Measurements from ENCODE around the gene C11orf98. TPM values are rescaled to one million over a fixed set of nuclear protein-coding genes. Genes with fewer than 3 reads are reported as not detected.

C11orf98 gene
- total and polyA plus RNA-seq, 12 donors: 25.8 to 210 (median 32.8) TPM

Other genes with a start within 250 kb of the C11orf98 start
- not detected for gene SCGB1A1, start 246.2 kb downstream of the C11orf98 start, total RNA-seq
- under 1 TPM in 1 of 2 donors, not detected in 1; 0.20 TPM for gene SCGB1A1, start 246.2 kb downstream of the C11orf98 start, polyA plus RNA-seq
- gene AHNAK, start 118.4 kb downstream of the C11orf98 start, total RNA-seq: 100 to 1,000 TPM; 259 to 447 (median 386) TPM
- 100 to 1,000 TPM; 101 to 113 TPM for gene AHNAK, start 118.4 kb downstream of the C11orf98 start, polyA plus RNA-seq
- gene EEF1G, start 91.3 kb downstream of the C11orf98 start, total RNA-seq: 1,000 to 10,000 TPM in 5 of 10 donors, 100 to 1,000 TPM in 5; 784 to 1,131 (median 1,002) TPM
- 1,000 to 10,000 TPM in 1 of 2 donors, 100 to 1,000 TPM in 1; 555 to 1,173 TPM for gene EEF1G, start 91.3 kb downstream of the C11orf98 start, polyA plus RNA-seq
- 10 to 100 TPM in 8 of 10 donors, 1 to 10 TPM in 2; 8.2 to 17.9 (median 12.3) TPM for gene TUT1, start 73.7 kb downstream of the C11orf98 start, total RNA-seq
- 10 to 100 TPM in 1 of 2 donors, 1 to 10 TPM in 1; 9.3 to 19.2 TPM for gene TUT1, start 73.7 kb downstream of the C11orf98 start, polyA plus RNA-seq
- gene MTA2, start 63.3 kb downstream of the C11orf98 start, total RNA-seq: 10 to 100 TPM; 25.0 to 45.3 (median 29.8) TPM
- gene MTA2, start 63.3 kb downstream of the C11orf98 start, polyA plus RNA-seq: 10 to 100 TPM; 22.1 to 35.3 TPM
- gene EML3, start 52.4 kb downstream of the C11orf98 start, total RNA-seq: 10 to 100 TPM in 8 of 10 donors, 1 to 10 TPM in 2; 7.7 to 27.2 (median 15.2) TPM
- gene EML3, start 52.4 kb downstream of the C11orf98 start, polyA plus RNA-seq: 10 to 100 TPM; 18.9 to 50.4 TPM
- 1 to 10 TPM in 8 of 10 donors, under 1 TPM in 2; 0.81 to 4.4 (median 1.8) TPM for gene ROM1, start 52.0 kb downstream of the C11orf98 start, total RNA-seq
- 1 to 10 TPM; 5.3 to 6.6 TPM for gene ROM1, start 52.0 kb downstream of the C11orf98 start, polyA plus RNA-seq
- gene B3GAT3, start 43.2 kb downstream of the C11orf98 start, total RNA-seq: 10 to 100 TPM in 7 of 10 donors, 1 to 10 TPM in 3; 6.8 to 20.7 (median 10.6) TPM
- gene B3GAT3, start 43.2 kb downstream of the C11orf98 start, polyA plus RNA-seq: 10 to 100 TPM; 29.5 to 41.2 TPM
- gene GANAB, start 18.6 kb downstream of the C11orf98 start, total RNA-seq: 100 to 1,000 TPM in 3 of 10 donors, 10 to 100 TPM in 7; 84.0 to 148 (median 96.7) TPM
- gene GANAB, start 18.6 kb downstream of the C11orf98 start, polyA plus RNA-seq: 10 to 100 TPM; 53.2 to 87.2 TPM
- gene INTS5, start 11.9 kb downstream of the C11orf98 start, total RNA-seq: 10 to 100 TPM in 8 of 10 donors, 1 to 10 TPM in 2; 9.7 to 15.0 (median 10.9) TPM
- 1 to 10 TPM; 2.8 to 8.3 TPM for gene INTS5, start 11.9 kb downstream of the C11orf98 start, polyA plus RNA-seq
- gene CSKMT, start 102 bp upstream of the C11orf98 start, total RNA-seq: 1 to 10 TPM; 2.4 to 7.7 (median 4.2) TPM
- gene CSKMT, start 102 bp upstream of the C11orf98 start, polyA plus RNA-seq: 10 to 100 TPM in 1 of 2 donors, 1 to 10 TPM in 1; 8.8 to 15.7 TPM
- 1 to 10 TPM; 3.9 to 9.5 (median 5.5) TPM for gene UQCC3, start 6.5 kb upstream of the C11orf98 start, total RNA-seq
- 10 to 100 TPM; 18.0 to 23.0 TPM for gene UQCC3, start 6.5 kb upstream of the C11orf98 start, polyA plus RNA-seq
- gene LBHD1, start 7.1 kb upstream of the C11orf98 start, total RNA-seq: 1 to 10 TPM; 1.6 to 4.9 (median 3.0) TPM
- 1 to 10 TPM; 1.6 to 6.4 TPM for gene LBHD1, start 7.1 kb upstream of the C11orf98 start, polyA plus RNA-seq
- gene UBXN1, start 13.9 kb upstream of the C11orf98 start, total RNA-seq: 100 to 1,000 TPM in 1 of 10 donors, 10 to 100 TPM in 9; 57.8 to 100 (median 81.2) TPM
- gene UBXN1, start 13.9 kb upstream of the C11orf98 start, polyA plus RNA-seq: 100 to 1,000 TPM in 1 of 2 donors, 10 to 100 TPM in 1; 83.1 to 175 TPM
- gene LRRN4CL, start 24.3 kb upstream of the C11orf98 start, total RNA-seq: 1 to 10 TPM; 2.0 to 9.5 (median 2.6) TPM
- gene LRRN4CL, start 24.3 kb upstream of the C11orf98 start, polyA plus RNA-seq: 1 to 10 TPM; 1.9 to 2.8 TPM
- 10 to 100 TPM in 9 of 10 donors, 1 to 10 TPM in 1; 8.5 to 26.8 (median 15.7) TPM for gene BSCL2, start 42.2 kb upstream of the C11orf98 start, total RNA-seq
- 10 to 100 TPM; 31.4 to 83.0 TPM for gene BSCL2, start 42.2 kb upstream of the C11orf98 start, polyA plus RNA-seq
- under 1 TPM in 4 of 10 donors, not detected in 6; 0.26 to 0.34 (median 0.31) TPM for gene GNG3, start 42.5 kb upstream of the C11orf98 start, total RNA-seq
- under 1 TPM in 1 of 2 donors, not detected in 1; 0.16 TPM for gene GNG3, start 42.5 kb upstream of the C11orf98 start, polyA plus RNA-seq
- gene HNRNPUL2, start 62.2 kb upstream of the C11orf98 start, total RNA-seq: 10 to 100 TPM; 26.9 to 40.9 (median 33.4) TPM
- gene HNRNPUL2, start 62.2 kb upstream of the C11orf98 start, polyA plus RNA-seq: 10 to 100 TPM; 21.4 to 35.3 TPM
- gene TTC9C, start 63.3 kb upstream of the C11orf98 start, total RNA-seq: 10 to 100 TPM in 9 of 10 donors, 1 to 10 TPM in 1; 9.4 to 16.2 (median 12.9) TPM
- 10 to 100 TPM; 20.3 to 20.8 TPM for gene TTC9C, start 63.3 kb upstream of the C11orf98 start, polyA plus RNA-seq
- 10 to 100 TPM in 4 of 10 donors, 1 to 10 TPM in 6; 7.5 to 14.9 (median 9.6) TPM for gene ZBTB3, start 89.0 kb upstream of the C11orf98 start, total RNA-seq
- gene ZBTB3, start 89.0 kb upstream of the C11orf98 start, polyA plus RNA-seq: 1 to 10 TPM; 2.2 to 8.6 TPM
- 10 to 100 TPM; 30.9 to 57.0 (median 42.9) TPM for gene POLR2G, start 96.4 kb upstream of the C11orf98 start, total RNA-seq
- 100 to 1,000 TPM in 1 of 2 donors, 10 to 100 TPM in 1; 42.1 to 134 TPM for gene POLR2G, start 96.4 kb upstream of the C11orf98 start, polyA plus RNA-seq
- 10 to 100 TPM in 3 of 10 donors, 1 to 10 TPM in 7; 7.7 to 14.7 (median 9.0) TPM for gene TAF6L, start 106.2 kb upstream of the C11orf98 start, total RNA-seq
- gene TAF6L, start 106.2 kb upstream of the C11orf98 start, polyA plus RNA-seq: 10 to 100 TPM; 12.7 to 18.9 TPM
- 10 to 100 TPM in 8 of 10 donors, 1 to 10 TPM in 2; 9.4 to 27.2 (median 17.4) TPM for gene TMEM179B, start 122.2 kb upstream of the C11orf98 start, total RNA-seq
- gene TMEM179B, start 122.2 kb upstream of the C11orf98 start, polyA plus RNA-seq: 10 to 100 TPM; 24.8 to 54.4 TPM
- 10 to 100 TPM; 21.9 to 28.6 (median 23.5) TPM for gene TMEM223, start 126.8 kb upstream of the C11orf98 start, total RNA-seq
- gene TMEM223, start 126.8 kb upstream of the C11orf98 start, polyA plus RNA-seq: 10 to 100 TPM; 30.9 to 75.3 TPM
- 10 to 100 TPM; 28.3 to 58.7 (median 36.7) TPM for gene NXF1, start 140.2 kb upstream of the C11orf98 start, total RNA-seq
- 10 to 100 TPM; 66.6 to 96.7 TPM for gene NXF1, start 140.2 kb upstream of the C11orf98 start, polyA plus RNA-seq
- 10 to 100 TPM; 16.8 to 27.0 (median 19.0) TPM for gene STX5, start 166.8 kb upstream of the C11orf98 start, total RNA-seq
- gene STX5, start 166.8 kb upstream of the C11orf98 start, polyA plus RNA-seq: 10 to 100 TPM; 13.6 to 31.9 TPM
- not detected for gene TEX54, start 167.6 kb upstream of the C11orf98 start, total RNA-seq
- gene TEX54, start 167.6 kb upstream of the C11orf98 start, polyA plus RNA-seq: not detected
- 10 to 100 TPM; 17.7 to 31.2 (median 22.9) TPM for gene WDR74, start 174.4 kb upstream of the C11orf98 start, total RNA-seq
- gene WDR74, start 174.4 kb upstream of the C11orf98 start, polyA plus RNA-seq: 10 to 100 TPM; 48.3 to 62.4 TPM
- gene SLC3A2, start 215.7 kb upstream of the C11orf98 start, total RNA-seq: 10 to 100 TPM; 32.0 to 78.4 (median 42.6) TPM
- gene SLC3A2, start 215.7 kb upstream of the C11orf98 start, polyA plus RNA-seq: 100 to 1,000 TPM in 1 of 2 donors, 10 to 100 TPM in 1; 36.2 to 110 TPM